Sigmoid colon (tissue), 7 donors: Measurements from ENCODE around the gene MYLIP. TPM values are rescaled to one million over a fixed set of nuclear protein-coding genes. Genes with fewer than 3 reads are reported as not detected.

Source experiments
- DNase-seq: peaks from one replicate; pipeline ENCODE4 v3.0.0-alpha.2; 2019
- H3K27ac ChIP-seq, 4 donors: fragments of 200-600 bp; sonication (generic); one replicate each; pipeline ENCODE4 v1.5.1; 2016 to 2019; ENCODE audit warnings: mild to moderate bottlenecking in 1 of 4
- H3K27me3 ChIP-seq, 3 donors: fragments of 200-600 bp; sonication (generic); one replicate each; pipeline ENCODE4 v1.5.1; 2019; ENCODE audit warnings: mild to moderate bottlenecking in 1 of 3
- H3K36me3 ChIP-seq, 4 donors: fragments of 200-600 bp; sonication (generic); one replicate each; pipeline ENCODE4 v1.5.1; 2016 to 2019
- H3K4me1 ChIP-seq, 4 donors: fragments of 200-600 bp; sonication (generic); one replicate each; pipeline ENCODE4 v1.5.1; 2017 to 2019
- H3K4me3 ChIP-seq, 4 donors: fragments of 200-600 bp; sonication (generic); one replicate each; pipeline ENCODE4 v1.5.1; 2017 to 2019; ENCODE audit warnings: mild to moderate bottlenecking in 2 of 4, moderate library complexity in 1 of 4
- H3K9me3 ChIP-seq, 4 donors: fragments of 200-600 bp in 3 of 4; sonication (generic) in 3 of 4; one replicate each; pipeline versions ENCODE4 v1.5.1 to v1.6.1; 2013 to 2019
- EP300 ChIP-seq, 4 donors: sonication (generic); formaldehyde crosslinking; IDR thresholded peaks; one replicate each; pipeline ENCODE4 v1.6.1; 2017; ENCODE audit warnings: antibody characterized with exemption in 4 of 4
- POLR2A ChIP-seq, 2 donors: fragments of 450-650 bp; IDR thresholded peaks; one replicate each; pipeline ENCODE4 v1.6.1; 2016; ENCODE audit warnings: antibody characterized with exemption in 2 of 2, mild to moderate bottlenecking in 2 of 2, moderate library complexity in 2 of 2
- POLR2AphosphoS5 ChIP-seq, 4 donors: sonication (generic); formaldehyde crosslinking; IDR thresholded peaks; one replicate each; pipeline ENCODE4 v1.6.1; 2017; ENCODE audit warnings: antibody characterized with exemption in 4 of 4
- WGBS, 2 donors: extraction: QIAGEN DNeasy Blood & Tissue Kit; methylation state at CpG; one replicate each; pipeline ENCODE4 v1.1.7; 2013; 5-methylcytosine and 5-hydroxymethylcytosine counted together
- intact Hi-C: fragments of 100-400 bp; cut with DNase I; formaldehyde crosslinking; loops from one replicate; pipeline ENCODE4 v1.15.1; 2023
- polyA plus RNA-seq, 3 donors: library from polyadenylated mRNA; stranded (reverse); fragments of 200-250 nt; gene quantifications; one replicate each; pipeline ENCODE4 v1.2.3, GENCODE V29; 2013
- total RNA-seq, 4 donors: library from RNA; depleted of rRNA; stranded (reverse); fragments of >200 nt; gene quantifications; one replicate each; pipeline ENCODE4 v1.1.0, GENCODE V29; 2016
- TF ChIP-seq, protein P1 (sequence below), 4 experiments: fragments of 450-650 bp in 3 of 4; fragments of 200-600 bp in 1 of 4; IDR thresholded peaks; one replicate each; pipeline ENCODE4 v1.5.1; 2016 to 2019; ENCODE audit warnings: antibody characterized with exemption in 4 of 4, mild to moderate bottlenecking in 3 of 4, moderate library complexity in 2 of 4
- donor health status: healthy with polysubstance abuse.
- donor health status: Bipolar disorder and iron deficiency.
- donor health status: healthy.

The MYLIP gene
- total and polyA plus RNA-seq, 7 donors: 13.4 to 50.0 (median 21.6) TPM

DNA sequence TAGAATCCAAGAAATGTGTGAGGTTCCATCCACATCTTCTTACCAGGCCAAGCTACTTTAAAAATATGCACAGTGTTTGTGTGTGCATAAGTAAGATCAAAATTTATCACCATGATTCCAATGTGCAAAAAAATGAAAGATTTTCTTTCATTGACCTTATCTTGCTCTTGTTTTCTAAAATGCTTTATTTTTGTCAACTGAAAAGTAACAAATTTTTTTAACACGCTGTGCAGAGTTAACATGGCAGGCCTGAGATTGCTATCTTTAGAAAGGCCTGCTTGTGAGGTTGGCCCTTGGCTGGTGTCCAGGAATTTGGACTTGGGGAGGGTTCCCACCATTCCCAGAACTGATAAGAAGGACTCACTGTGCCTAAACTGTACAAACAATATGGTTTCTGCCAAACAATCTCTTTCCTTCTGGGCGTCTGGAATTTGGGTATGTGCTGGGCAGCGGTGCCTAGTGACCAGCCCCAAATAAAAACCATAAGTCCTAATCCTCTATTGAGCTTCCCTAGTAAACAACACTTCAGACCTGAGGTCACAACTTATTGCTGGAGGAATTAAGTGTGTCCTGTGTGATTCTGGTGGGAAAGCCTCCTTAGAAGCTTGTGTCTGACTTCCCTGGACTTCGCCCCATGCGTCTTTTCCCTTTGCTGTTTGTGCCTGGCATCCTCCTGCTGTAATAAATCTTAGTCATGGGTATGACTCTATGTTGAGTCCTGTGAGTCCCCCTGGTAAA is 19.8 kb upstream of the MYLIP start:
- peaks cover 0 to 21% (median 14%) of the 10 kb centered on the region in 4 donors for H3K4me1 ChIP-seq
- peak overlapping the region in 2 of 4 donors; percentile 33 to 45 for H3K27ac ChIP-seq
- H3K36me3 ChIP-seq: no peaks in the 10 kb centered on the region
- no peak overlapping the region for H3K4me3 ChIP-seq
- 68 to 77% methylated on average over 5 of the region's 5 CpGs for WGBS, 2 donors
- TF ChIP-seq, protein P1, sequence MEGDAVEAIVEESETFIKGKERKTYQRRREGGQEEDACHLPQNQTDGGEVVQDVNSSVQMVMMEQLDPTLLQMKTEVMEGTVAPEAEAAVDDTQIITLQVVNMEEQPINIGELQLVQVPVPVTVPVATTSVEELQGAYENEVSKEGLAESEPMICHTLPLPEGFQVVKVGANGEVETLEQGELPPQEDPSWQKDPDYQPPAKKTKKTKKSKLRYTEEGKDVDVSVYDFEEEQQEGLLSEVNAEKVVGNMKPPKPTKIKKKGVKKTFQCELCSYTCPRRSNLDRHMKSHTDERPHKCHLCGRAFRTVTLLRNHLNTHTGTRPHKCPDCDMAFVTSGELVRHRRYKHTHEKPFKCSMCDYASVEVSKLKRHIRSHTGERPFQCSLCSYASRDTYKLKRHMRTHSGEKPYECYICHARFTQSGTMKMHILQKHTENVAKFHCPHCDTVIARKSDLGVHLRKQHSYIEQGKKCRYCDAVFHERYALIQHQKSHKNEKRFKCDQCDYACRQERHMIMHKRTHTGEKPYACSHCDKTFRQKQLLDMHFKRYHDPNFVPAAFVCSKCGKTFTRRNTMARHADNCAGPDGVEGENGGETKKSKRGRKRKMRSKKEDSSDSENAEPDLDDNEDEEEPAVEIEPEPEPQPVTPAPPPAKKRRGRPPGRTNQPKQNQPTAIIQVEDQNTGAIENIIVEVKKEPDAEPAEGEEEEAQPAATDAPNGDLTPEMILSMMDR (IDR thresholded peaks at IDR 0.05): no peak
- TF ChIP-seq EP300 (IDR thresholded peaks at IDR 0.05) (no peak), POLR2A (IDR thresholded peaks at IDR 0.05) (no peak), POLR2AphosphoS5 (IDR thresholded peaks at IDR 0.05) (no peak)
- H3K27me3 ChIP-seq: no peaks in the 10 kb centered on the region
- no peaks in the 10 kb centered on the region for H3K9me3 ChIP-seq
- intact Hi-C loops: no loop called here
- DNase-seq: no peak

DNA sequence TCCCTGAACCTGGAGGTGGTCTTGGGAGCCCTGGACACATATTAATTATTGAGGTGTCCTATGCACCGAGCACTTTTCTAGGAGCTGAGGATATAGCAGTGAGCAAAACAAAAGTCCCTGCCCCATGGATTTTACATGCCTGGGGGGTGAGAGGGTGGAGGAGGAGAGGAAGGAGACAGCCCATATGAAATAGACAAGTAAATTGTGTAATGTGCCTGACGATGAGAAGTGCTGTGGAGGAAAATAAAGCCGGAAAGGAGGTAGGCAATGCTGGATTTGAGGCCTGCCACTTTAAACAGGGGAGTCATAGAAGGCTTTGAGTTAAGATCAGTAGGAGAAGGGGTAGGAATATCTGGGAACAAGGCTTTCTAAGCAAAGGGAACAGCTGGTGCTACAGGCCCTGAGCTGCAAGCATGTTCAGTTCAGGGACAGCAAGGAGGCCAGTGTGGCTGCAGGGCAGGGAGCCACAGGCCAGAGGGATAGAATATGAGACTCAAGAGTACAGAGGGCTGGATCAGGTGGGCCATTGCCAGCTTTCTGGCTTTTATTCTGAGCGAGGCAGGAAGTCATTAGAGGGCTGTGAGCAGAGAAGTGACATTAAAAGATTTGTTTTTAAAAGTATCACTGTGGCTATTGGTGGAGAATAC is 19.1 kb upstream of the MYLIP start:
- Histone ChIP-seq H3K9me3 (no peaks in the 10 kb centered on the region), H3K4me3 (no peak overlapping the region)
- WGBS, 2 donors: 63 to 68% methylated on average over 4 of the region's 4 CpGs

GRCh38 chr6:16118825-16119224 is 10.1 kb upstream of the MYLIP start:
- WGBS, 2 donors: 88 to 89% methylated on average over 4 of the region's 4 CpGs
- Histone ChIP-seq H3K9me3 (no peaks in the 10 kb centered on the region), H3K27me3 (no peaks in the 10 kb centered on the region), H3K4me1 (no peaks in the 10 kb centered on the region), H3K27ac (no peak overlapping the region), H3K4me3 (no peak overlapping the region), H3K36me3 (no peaks in the 10 kb centered on the region)
- no peak for TF ChIP-seq EP300 (IDR thresholded peaks at IDR 0.05)
- DNase-seq: no peak
- intact Hi-C loops: no loop called here

More for the DNA sequence above, 19.1 kb upstream of the MYLIP start:
- Histone ChIP-seq H3K27ac (peak overlapping the region in 2 of 4 donors; percentile 33 to 45), H3K36me3 (no peaks in the 10 kb centered on the region), H3K4me1 (peaks cover 0 to 21% (median 14%) of the 10 kb centered on the region in 4 donors), H3K27me3 (no peaks in the 10 kb centered on the region)
- intact Hi-C loops: no loop called here
- DNase-seq: no peak
- TF ChIP-seq POLR2AphosphoS5 (IDR thresholded peaks at IDR 0.05) (no peak), POLR2A (IDR thresholded peaks at IDR 0.05) (no peak), EP300 (IDR thresholded peaks at IDR 0.05) (no peak)
- TF ChIP-seq, protein P1 (IDR thresholded peaks at IDR 0.05): no peak

GRCh38 chr6:16121339-16121738 is 7.5 kb upstream of the MYLIP start:
- 92 to 95% methylated on average over 3 of the region's 3 CpGs for WGBS, 2 donors
- no peaks in the 10 kb centered on the region for H3K27me3 ChIP-seq
- intact Hi-C loops: loop anchor here (10.0 kb wide), 1 partner anchor 237 kb away; no protein-coding TSS in a partner anchor
- no peak overlapping the region for H3K27ac ChIP-seq
- no peak overlapping the region for H3K4me3 ChIP-seq
- peaks cover 0 to 6% (median 0%) of the 10 kb centered on the region in 4 donors for H3K4me1 ChIP-seq
- TF ChIP-seq EP300 (IDR thresholded peaks at IDR 0.05) (no peak), POLR2A (IDR thresholded peaks at IDR 0.05) (no peak), POLR2AphosphoS5 (IDR thresholded peaks at IDR 0.05) (no peak)
- TF ChIP-seq, protein P1 (IDR thresholded peaks at IDR 0.05): no peak
- DNase-seq: no peak
- H3K36me3 ChIP-seq: no peaks in the 10 kb centered on the region
- no peaks in the 10 kb centered on the region for H3K9me3 ChIP-seq

DNA sequence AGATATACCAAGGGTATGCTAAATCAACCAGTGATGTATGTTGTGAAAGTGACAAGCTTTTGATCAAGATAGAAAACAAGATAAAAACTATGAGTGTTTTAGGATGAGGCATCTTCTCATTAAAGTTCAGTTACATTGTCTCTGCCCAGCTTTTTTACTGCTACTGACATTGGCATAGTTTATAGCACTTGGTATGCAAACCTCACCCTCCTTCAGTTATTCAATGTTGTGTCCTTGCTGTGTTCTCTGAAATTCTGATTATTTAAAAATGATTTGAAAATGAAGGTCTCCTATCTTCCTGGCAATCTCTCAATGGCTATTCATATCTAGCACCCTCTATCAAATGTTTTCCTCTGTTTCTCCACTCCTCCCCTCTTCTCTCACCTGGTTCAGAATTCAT is 6.7 kb upstream of the MYLIP start:
- TF ChIP-seq POLR2AphosphoS5 (IDR thresholded peaks at IDR 0.05) (no peak), EP300 (IDR thresholded peaks at IDR 0.05) (no peak), POLR2A (IDR thresholded peaks at IDR 0.05) (no peak)
- TF ChIP-seq, protein P1 (IDR thresholded peaks at IDR 0.05): no peak
- H3K27ac ChIP-seq: no peak overlapping the region
- H3K27me3 ChIP-seq: no peaks in the 10 kb centered on the region
- H3K4me1 ChIP-seq: peaks cover 0 to 6% (median 0%) of the 10 kb centered on the region in 4 donors
- no peaks in the 10 kb centered on the region for H3K36me3 ChIP-seq
- H3K4me3 ChIP-seq: no peak overlapping the region
- no peaks in the 10 kb centered on the region for H3K9me3 ChIP-seq
- intact Hi-C loops: loop anchor here (10.0 kb wide), 1 partner anchor 237 kb away; no protein-coding TSS in a partner anchor
- DNase-seq: no peak
